Body of pancreas (tissue), 4 donors: ENCODE measurements around the gene HOXC6.

Experiments used
- CTCF ChIP-seq, 7 experiments: fragments of 450-650 bp in 4 of 7; fragments of 200-600 bp in 3 of 7; sonication (generic) in 3 of 7; IDR thresholded peaks; one replicate each; pipeline ENCODE4 v1.5.1; 2016 to 2019; ENCODE audit warnings: antibody characterized with exemption in 7 of 7
- POLR2A ChIP-seq, 3 donors: fragments of 450-650 bp; IDR thresholded peaks; one replicate each; pipeline ENCODE4 v1.6.1; 2016; ENCODE audit warnings: antibody characterized with exemption in 3 of 3, mild to moderate bottlenecking in 2 of 3

- TF ChIP-seq CTCF (IDR thresholded peaks at IDR 0.05) (no peak), POLR2A (IDR thresholded peaks at IDR 0.05) (no peak)
These were observed 46.1 kb downstream of the HOXC6 start for GRCh38 chr12:54074308-54074707.
